GM23338 (cell line): ENCODE data around the gene NFKBIB. TPM values are rescaled to one million over a fixed set of nuclear protein-coding genes. Genes with fewer than 3 reads are reported as not detected.

Experiments used
- ATAC-seq: fragments of 200-7000 bp; cut with Tn5 transposase; 3 replicates; pipeline ENCODE4 v1.9.1; 2020
- DNase-seq: peaks from one replicate; pipeline ENCODE4 v3.0.0-alpha.2; 2015; ENCODE audit warnings: low spot score
- H2AFZ ChIP-seq: fragments of 200-600 bp; sonication (generic); 2 replicates; pipeline ENCODE4 v1.8.0; 2016; ENCODE audit warnings: antibody characterized with exemption, mild to moderate bottlenecking, moderate library complexity
- H3F3A ChIP-seq: fragments of 200-600 bp; sonication (generic); replicated peaks from 2 replicates; pipeline ENCODE4 v1.8.0; 2017; ENCODE audit warnings: antibody characterized with exemption, mixed run types, low read depth
- H3K27ac ChIP-seq: fragments of 200-600 bp; sonication (generic); 2 replicates; pipeline ENCODE4 v1.6.1; 2016; ENCODE audit warnings: low read depth
- H3K27me3 ChIP-seq: fragments of 200-600 bp; sonication (generic); 2 replicates; pipeline ENCODE4 v1.8.0; 2016; ENCODE audit warnings: mild to moderate bottlenecking, mixed run types, moderate library complexity; ENCODE audit not compliant: insufficient read depth
- H3K36me3 ChIP-seq: fragments of 200-600 bp; sonication (generic); 2 replicates; pipeline ENCODE4 v1.8.0; 2016; ENCODE audit warnings: mild to moderate bottlenecking; ENCODE audit not compliant: insufficient read depth
- H3K4me1 ChIP-seq: fragments of 200-600 bp; sonication (generic); 2 replicates; pipeline ENCODE4 v1.8.0; 2016; ENCODE audit warnings: mild to moderate bottlenecking, moderate library complexity; ENCODE audit not compliant: insufficient read depth
- H3K4me2 ChIP-seq: fragments of 200-600 bp; sonication (generic); 2 replicates; pipeline ENCODE4 v1.7.1; 2017; ENCODE audit warnings: mixed run types
- H3K4me3 ChIP-seq: fragments of 200-600 bp; sonication (generic); 2 replicates; pipeline ENCODE4 v1.6.1; 2016; ENCODE audit warnings: mixed run types
- H3K79me2 ChIP-seq: fragments of 200-600 bp; sonication (generic); replicated peaks from 2 replicates; pipeline ENCODE4 v1.8.0; 2017; ENCODE audit warnings: mild to moderate bottlenecking; ENCODE audit not compliant: insufficient read depth
- H3K9me2 ChIP-seq: fragments of 200-600 bp; sonication (generic); 2 replicates; pipeline ENCODE4 v1.8.0; 2017; ENCODE audit not compliant: insufficient read depth
- H4K20me1 ChIP-seq: fragments of 200-600 bp; sonication (generic); replicated peaks from 2 replicates; pipeline ENCODE4 v1.8.0; 2017; ENCODE audit warnings: mild to moderate bottlenecking; ENCODE audit not compliant: insufficient read depth
- H3K27ac Mint-ChIP-seq: 2 replicates; pipeline ENCODE4 v1.8.0; 2020; ENCODE audit warnings: inconsistent platforms, mild to moderate bottlenecking, moderate library complexity, mixed read lengths
- H3K27me3 Mint-ChIP-seq: 3 replicates; pipeline ENCODE4 v1.8.0; 2022; ENCODE audit warnings: low read depth, mild to moderate bottlenecking, moderate library complexity, mixed read lengths, inconsistent platforms; ENCODE audit not compliant: insufficient read depth, poor library complexity
- H3K36me3 Mint-ChIP-seq: 3 replicates; pipeline ENCODE4 v1.8.0; 2021; ENCODE audit warnings: low read depth, mild to moderate bottlenecking, inconsistent platforms, moderate library complexity, mixed read lengths
- H3K4me1 Mint-ChIP-seq: 3 replicates; pipeline ENCODE4 v1.8.0; 2020; ENCODE audit warnings: mild to moderate bottlenecking, inconsistent platforms, mixed read lengths
- H3K4me3 Mint-ChIP-seq: 3 replicates; pipeline ENCODE4 v1.8.0; 2021; ENCODE audit warnings: moderate library complexity, mild to moderate bottlenecking, inconsistent platforms, mixed read lengths
- H3K9me3 Mint-ChIP-seq: 3 replicates; pipeline ENCODE4 v1.8.0; 2020; ENCODE audit warnings: moderate library complexity, mild to moderate bottlenecking, inconsistent platforms, mixed read lengths
- CTCF ChIP-seq, 2 experiments: fragments of 200-600 bp in 1 of 2; sonication (generic) in 1 of 2; conservative IDR thresholded peaks; 2 replicates each; pipeline versions ENCODE4 v1.5.1 to v1.6.1; 2016 to 2017; ENCODE audit warnings: antibody characterized with exemption in 2 of 2, low read depth in 2 of 2, mild to moderate bottlenecking in 2 of 2, moderate library complexity in 1 of 2
- POLR2AphosphoS5 ChIP-seq: IDR thresholded peaks from 2 replicates; pipeline ENCODE4 v1.6.1; 2016; ENCODE audit warnings: antibody characterized with exemption, low read depth
- REST ChIP-seq: IDR thresholded peaks from one replicate; pipeline ENCODE4 v1.6.1; 2018; ENCODE audit warnings: antibody characterized with exemption; ENCODE audit not compliant: unreplicated experiment
- STAT1 ChIP-seq: IDR thresholded peaks from one replicate; pipeline ENCODE4 v1.6.1; 2016; ENCODE audit warnings: antibody characterized with exemption; ENCODE audit not compliant: unreplicated experiment
- ZNF331 ChIP-seq: fragments of 250-450 bp; sonication (Bioruptor Pico); IDR thresholded peaks from 2 replicates; pipeline ENCODE4 v1.5.0; 2020; ENCODE audit warnings: low read depth, mild to moderate bottlenecking, moderate library complexity
- polyA plus RNA-seq: library from polyadenylated mRNA; unstranded; fragments of >200 nt; fragmentation: Nextera tagmentation; extraction: Ambion mirVana; gene quantifications from 2 replicates; pipeline ENCODE4 v1.2.1, GENCODE V29; 2016
- total RNA-seq: library from RNA; depleted of rRNA; stranded (reverse); fragments of >200 nt; shearing (Covaris generic); gene quantifications from 2 replicates; pipeline ENCODE4 v1.2.3, GENCODE V29; 2014

NFKBIB gene
- total and polyA plus RNA-seq, 2 experiments from 2014 or later: 39.5 to 39.6 TPM

GRCh38 chr19:38877781-38878574 lies 21.8 kb upstream of the NFKBIB start, which contains the start of gene RINL (continued):
- TF ChIP-seq REST (no peak), STAT1 (no peak), ZNF331 (CRISPR knock-in tag) (no peak), POLR2AphosphoS5 (no peak)

- peak; percentile 49 for ATAC-seq
- Histone ChIP-seq H3K4me2 (peak overlapping the region; percentile 32; the same call in 1 of the 2 replicates), H3K36me3 (no peaks in the 10 kb centered on the region), H3K79me2 (no peaks in the 10 kb centered on the region), H3K9me2 (no peaks in the 10 kb centered on the region), H3K4me3 (no peak overlapping the region), H4K20me1 (no peaks in the 10 kb centered on the region), H2AFZ (no peak overlapping the region), H3K4me1 (peaks cover 17% of the 10 kb centered on the region), H3K27ac (no peak overlapping the region), H3K27me3 (peaks cover 3% of the 10 kb centered on the region; the same call in 1 of the 2 replicates), H3F3A (no peaks in the 10 kb centered on the region)
- DNase-seq: peak; percentile 41
- Mint-ChIP-seq H3K27me3 (peaks cover 8% of the 10 kb centered on the region), H3K27ac (peak overlapping the region; percentile 48; the same call in 1 of the 2 replicates), H3K36me3 (no peaks in the 10 kb centered on the region; the same call in 2 of the 3 replicates), H3K4me3 (peak overlapping the region; percentile 38; the same call in 1 of the 3 replicates), H3K9me3 (no peaks in the 10 kb centered on the region), H3K4me1 (peaks cover 27% of the 10 kb centered on the region)
- peak; percentile 27 to 43 for TF ChIP-seq CTCF (conservative IDR thresholded peaks at IDR 0.05; ENCODE audit: low read depth in 2 of 2)
- TF ChIP-seq POLR2AphosphoS5: no peak
These were observed 21.0 kb upstream of the NFKBIB start for GRCh38 chr19:38878575-38879399.
